ENCODE results near the gene RDH13. TPM values are rescaled to one million over a fixed set of nuclear protein-coding genes. Genes with fewer than 3 reads are reported as not detected.

Gene RDH13
- total RNA-seq, 1 donor, result 6.8 TPM

- H3K27me3 ChIP-seq (ENCODE audit: insufficient read depth, low read length), result no peaks in the 10 kb centered on the region
- H3K4me3 ChIP-seq (ENCODE audit: low read length), result no peak overlapping the region
- H3K9me3 ChIP-seq (ENCODE audit: low read depth, low read length), result no peaks in the 10 kb centered on the region
- peaks cover 11% of the 10 kb centered on the region for H3K4me1 ChIP-seq (ENCODE audit: insufficient read depth, low read length)
Measured at GRCh38 chr19:55096061-55096701, 33.2 kb upstream of the RDH13 start.

DNA sequence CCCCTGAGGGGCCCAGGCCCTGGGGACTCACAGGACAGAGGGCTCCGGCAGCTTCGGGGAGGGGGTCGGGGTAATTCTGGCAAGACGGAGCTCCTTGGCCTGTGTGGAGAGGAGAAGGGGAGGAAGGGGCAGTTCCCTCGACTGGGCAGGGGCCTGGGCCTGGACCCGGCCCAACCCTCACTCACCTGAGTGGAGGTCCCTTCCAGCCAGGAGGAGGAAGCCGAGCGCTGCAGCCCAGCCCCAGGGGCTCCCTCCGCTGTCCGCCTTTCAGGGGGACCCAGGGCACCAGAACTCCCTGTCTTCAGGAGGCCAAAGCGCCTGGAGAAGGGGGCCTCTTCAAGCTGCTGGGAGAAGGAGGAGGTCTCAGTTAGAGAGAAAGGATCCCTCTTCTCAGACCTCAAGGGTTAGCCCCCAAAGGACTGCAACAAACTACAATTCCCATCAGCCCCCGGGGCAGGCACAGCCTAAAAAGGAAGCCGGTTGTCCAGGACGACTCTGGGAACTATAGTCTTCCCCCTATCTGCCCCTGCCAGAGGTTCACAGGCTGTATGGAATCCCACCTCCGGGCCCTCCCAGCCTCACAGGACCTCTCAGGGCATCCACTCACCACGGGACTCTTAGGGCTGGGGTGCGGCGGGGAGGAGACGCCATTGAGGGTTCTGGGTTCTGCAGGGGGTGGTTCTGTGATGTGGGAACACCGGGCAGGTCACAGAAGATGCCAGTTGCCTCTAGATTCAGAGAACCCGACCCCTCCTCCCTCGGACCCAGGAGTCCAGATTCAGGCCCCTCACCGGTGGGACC is 32.5 kb upstream of the RDH13 start:
- no peaks in the 10 kb centered on the region for H3K9me3 ChIP-seq (ENCODE audit: low read depth, low read length)
- peaks cover 11% of the 10 kb centered on the region for H3K4me1 ChIP-seq (ENCODE audit: insufficient read depth, low read length)
- no peak overlapping the region for H3K4me3 ChIP-seq (ENCODE audit: low read length)
- H3K27me3 ChIP-seq (ENCODE audit: insufficient read depth, low read length), result no peaks in the 10 kb centered on the region

GRCh38 chr19:55094456-55095259 is 31.7 kb upstream of the RDH13 start:
- Histone ChIP-seq H3K4me3 (ENCODE audit: low read length) (no peak overlapping the region), H3K4me1 (ENCODE audit: insufficient read depth, low read length) (peaks cover 11% of the 10 kb centered on the region), H3K27me3 (ENCODE audit: insufficient read depth, low read length) (no peaks in the 10 kb centered on the region), H3K9me3 (ENCODE audit: low read depth, low read length) (no peaks in the 10 kb centered on the region)

DNA sequence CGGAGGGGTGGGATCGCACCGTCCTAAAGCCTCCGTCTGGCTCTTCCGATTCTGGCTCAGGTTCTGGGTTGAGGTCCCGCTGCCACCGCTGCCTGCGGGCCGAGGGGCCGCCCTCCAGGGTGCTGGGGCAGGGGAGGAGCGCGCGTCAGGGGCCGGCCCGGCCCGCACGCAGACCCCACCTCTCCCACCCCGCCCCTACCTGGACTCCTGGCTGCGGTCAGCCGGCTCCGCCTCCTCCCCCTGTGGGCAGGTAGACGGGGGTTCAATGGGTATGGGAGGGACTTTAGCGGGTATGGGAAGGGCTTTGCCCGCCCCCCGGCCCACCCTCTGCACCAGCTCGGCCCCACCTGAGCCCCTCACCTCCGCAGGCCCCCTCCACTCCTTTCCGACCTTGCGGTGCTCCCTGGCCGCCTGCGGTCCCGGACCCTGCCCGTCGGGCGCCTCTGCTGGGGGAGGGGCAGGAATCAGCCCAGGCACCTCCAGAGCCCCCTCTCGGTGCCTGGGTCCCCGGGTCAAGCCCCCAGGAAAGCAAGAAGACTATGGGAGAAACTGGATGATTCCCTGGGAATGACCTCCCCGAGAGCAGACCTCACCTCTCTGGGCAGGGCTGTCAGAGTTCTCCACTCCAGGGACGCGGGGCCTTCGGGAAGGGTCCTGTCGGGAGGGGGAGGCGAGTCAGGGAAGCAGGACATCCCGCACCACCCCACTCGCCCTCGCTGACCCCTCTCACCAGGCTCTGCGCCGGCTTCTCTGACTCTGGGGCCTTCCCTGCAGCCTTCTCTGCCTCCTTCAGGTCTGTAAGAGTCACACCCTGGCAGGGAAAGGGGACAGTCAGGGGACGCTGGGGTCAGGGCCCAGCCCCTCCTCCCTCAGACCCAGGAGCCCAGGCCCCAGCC is 29.7 kb upstream of the RDH13 start:
- Histone ChIP-seq H3K9me3 (ENCODE audit: low read depth, low read length) (no peaks in the 10 kb centered on the region), H3K4me3 (ENCODE audit: low read length) (no peak overlapping the region), H3K27me3 (ENCODE audit: insufficient read depth, low read length) (peaks cover 8% of the 10 kb centered on the region), H3K4me1 (ENCODE audit: insufficient read depth, low read length) (peaks cover 8% of the 10 kb centered on the region)

DNA sequence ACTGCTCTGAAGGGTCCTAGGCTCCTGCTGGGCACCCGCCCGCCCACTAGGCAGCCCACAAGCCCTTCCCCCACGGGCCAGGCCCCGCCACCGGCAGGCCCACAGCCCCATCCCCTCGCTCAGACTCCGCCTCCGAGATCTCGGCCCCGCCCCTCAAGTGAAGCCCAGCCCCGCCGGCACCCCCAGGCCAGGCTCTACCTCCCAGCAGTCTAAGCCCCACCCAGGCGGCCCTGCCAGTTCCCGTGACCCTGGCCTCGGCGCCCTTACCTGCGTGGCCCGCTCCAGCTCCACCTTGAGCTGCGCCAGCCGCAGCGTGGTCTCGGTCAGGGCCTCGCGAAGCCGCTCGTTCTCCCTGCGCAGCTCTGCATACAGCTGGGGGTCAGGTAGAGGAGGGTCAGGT is 29.0 kb upstream of the RDH13 start:
- Histone ChIP-seq H3K4me1 (ENCODE audit: insufficient read depth, low read length) (peaks cover 16% of the 10 kb centered on the region), H3K9me3 (ENCODE audit: low read depth, low read length) (no peaks in the 10 kb centered on the region), H3K27me3 (ENCODE audit: insufficient read depth, low read length) (peaks cover 15% of the 10 kb centered on the region), H3K4me3 (ENCODE audit: low read length) (no peak overlapping the region)

GRCh38 chr19:55091126-55091910 is 28.4 kb upstream of the RDH13 start:
- no peak overlapping the region for H3K4me3 ChIP-seq (ENCODE audit: low read length)
- no peaks in the 10 kb centered on the region for H3K9me3 ChIP-seq (ENCODE audit: low read depth, low read length)
- peaks cover 20% of the 10 kb centered on the region for H3K4me1 ChIP-seq (ENCODE audit: insufficient read depth, low read length)
- peaks cover 19% of the 10 kb centered on the region for H3K27me3 ChIP-seq (ENCODE audit: insufficient read depth, low read length)

GRCh38 chr19:55090564-55090963 is 27.6 kb upstream of the RDH13 start:
- no peaks in the 10 kb centered on the region for H3K9me3 ChIP-seq (ENCODE audit: low read depth, low read length)
- H3K4me1 ChIP-seq (ENCODE audit: insufficient read depth, low read length), result peaks cover 20% of the 10 kb centered on the region
- H3K4me3 ChIP-seq (ENCODE audit: low read length), result no peak overlapping the region
- H3K27me3 ChIP-seq (ENCODE audit: insufficient read depth, low read length), result peaks cover 26% of the 10 kb centered on the region

DNA sequence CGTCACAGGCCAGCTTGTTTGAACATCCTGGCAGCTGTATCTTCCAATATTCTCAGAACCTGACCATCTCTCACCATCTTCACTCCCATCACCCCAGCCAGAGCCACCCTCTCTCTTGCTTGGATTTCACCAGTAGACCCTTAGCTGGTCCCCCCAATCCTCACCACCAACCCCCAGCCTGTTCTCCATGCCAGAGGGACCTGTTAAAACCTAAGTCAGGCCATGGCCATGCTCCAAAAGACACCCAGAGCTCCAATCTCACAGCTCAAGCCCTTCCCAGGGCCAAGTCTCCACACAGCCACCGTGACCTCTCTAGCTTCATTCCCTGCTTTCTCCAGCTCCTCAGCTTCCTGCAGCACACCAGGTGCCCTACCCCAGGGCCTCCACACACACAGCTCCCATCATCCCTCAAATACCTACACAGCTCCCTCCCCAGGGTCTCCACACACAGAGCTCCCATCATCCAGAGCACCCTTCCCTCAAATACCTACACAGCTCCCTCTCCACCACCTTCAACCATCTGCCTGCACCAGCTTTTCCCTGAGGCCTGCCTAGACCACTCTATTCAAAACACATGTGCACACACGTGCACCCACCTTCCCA is 26.5 kb upstream of the RDH13 start:
- peaks cover 20% of the 10 kb centered on the region for H3K4me1 ChIP-seq (ENCODE audit: insufficient read depth, low read length)
- peaks cover 32% of the 10 kb centered on the region for H3K27me3 ChIP-seq (ENCODE audit: insufficient read depth, low read length)
- H3K9me3 ChIP-seq (ENCODE audit: low read depth, low read length), result no peaks in the 10 kb centered on the region
- H3K4me3 ChIP-seq (ENCODE audit: low read length), result no peak overlapping the region

GRCh38 chr19:55088543-55089341 is 25.8 kb upstream of the RDH13 start:
- Histone ChIP-seq H3K4me1 (ENCODE audit: insufficient read depth, low read length) (peaks cover 20% of the 10 kb centered on the region), H3K4me3 (ENCODE audit: low read length) (no peak overlapping the region), H3K27me3 (ENCODE audit: insufficient read depth, low read length) (peaks cover 39% of the 10 kb centered on the region), H3K9me3 (ENCODE audit: low read depth, low read length) (no peaks in the 10 kb centered on the region)

DNA sequence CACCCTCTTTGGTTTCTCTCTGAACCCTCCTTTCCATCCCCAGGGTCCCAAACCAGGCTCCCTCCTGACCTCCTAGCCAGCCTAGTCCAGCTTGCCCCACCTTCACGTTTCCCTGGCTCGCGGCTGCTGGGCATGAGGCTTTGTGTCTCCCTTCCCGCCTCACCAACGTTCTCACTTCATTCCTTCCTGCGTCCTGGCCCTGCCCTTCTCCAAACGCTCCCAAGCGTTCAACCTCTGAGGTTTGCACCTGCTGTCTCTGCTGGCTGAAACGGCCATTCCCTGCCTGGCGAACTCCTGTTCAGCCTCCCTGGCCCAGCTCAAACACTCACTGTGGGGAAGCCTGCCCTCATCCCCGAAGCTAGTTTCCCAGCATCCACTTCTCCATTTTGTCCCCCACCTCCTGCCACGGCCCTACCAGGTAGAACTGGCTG is 25.1 kb upstream of the RDH13 start:
- H3K4me1 ChIP-seq (ENCODE audit: insufficient read depth, low read length), result peaks cover 20% of the 10 kb centered on the region
- peaks cover 43% of the 10 kb centered on the region for H3K27me3 ChIP-seq (ENCODE audit: insufficient read depth, low read length)
- H3K4me3 ChIP-seq (ENCODE audit: low read length), result no peak overlapping the region
- no peaks in the 10 kb centered on the region for H3K9me3 ChIP-seq (ENCODE audit: low read depth, low read length)

- no peak overlapping the region for H3K4me3 ChIP-seq (ENCODE audit: low read length)
Measured at GRCh38 chr19:55087542-55087901, 24.6 kb upstream of the RDH13 start.

DNA sequence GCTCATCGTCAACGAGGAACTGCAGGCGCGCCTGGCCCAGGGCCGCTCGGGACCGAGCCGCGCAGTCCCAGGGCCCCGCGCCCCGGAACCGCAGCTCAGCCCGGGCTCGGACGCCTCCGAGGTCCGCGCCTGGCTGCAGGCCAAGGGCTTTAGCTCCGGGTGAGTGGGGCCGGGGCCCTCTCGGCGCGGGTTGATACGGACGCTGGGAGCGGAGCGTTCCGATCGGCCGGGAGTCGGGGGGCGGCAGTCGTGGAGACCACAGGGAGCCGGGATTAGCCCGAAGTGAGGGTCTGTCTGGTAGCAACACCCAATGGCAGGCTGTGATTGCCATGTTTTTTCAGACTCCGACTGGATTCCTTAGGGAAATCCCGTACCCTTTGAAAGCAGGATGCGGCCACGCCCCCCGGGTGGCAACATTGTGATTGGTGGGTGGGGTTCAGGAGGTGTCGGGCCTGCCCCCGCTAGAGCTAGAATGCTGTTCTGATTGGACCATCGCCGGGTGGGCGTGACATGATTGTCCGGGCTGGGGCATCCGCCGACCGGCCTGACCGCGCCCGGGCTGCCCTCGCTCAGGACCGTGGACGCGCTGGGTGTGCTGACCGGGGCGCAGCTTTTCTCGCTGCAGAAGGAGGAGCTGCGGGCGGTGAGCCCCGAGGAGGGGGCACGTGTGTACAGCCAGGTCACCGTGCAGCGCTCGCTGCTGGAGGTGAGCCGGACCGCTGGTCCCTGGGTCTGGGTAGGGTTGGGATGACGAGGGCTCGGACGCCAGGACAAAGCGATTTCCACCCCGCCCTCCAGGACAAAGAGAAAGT is 24.0 kb upstream of the RDH13 start:
- Histone ChIP-seq H3K27me3 (ENCODE audit: insufficient read depth, low read length) (peaks cover 52% of the 10 kb centered on the region), H3K4me1 (ENCODE audit: insufficient read depth, low read length) (peaks cover 27% of the 10 kb centered on the region), H3K4me3 (ENCODE audit: low read length) (no peak overlapping the region), H3K9me3 (ENCODE audit: low read depth, low read length) (no peaks in the 10 kb centered on the region)

More at GRCh38 chr19:55087542-55087901, 24.6 kb upstream of the RDH13 start:
- H3K4me1 ChIP-seq (ENCODE audit: insufficient read depth, low read length), result peaks cover 21% of the 10 kb centered on the region
- no peaks in the 10 kb centered on the region for H3K9me3 ChIP-seq (ENCODE audit: low read depth, low read length)
- H3K27me3 ChIP-seq (ENCODE audit: insufficient read depth, low read length), result peaks cover 46% of the 10 kb centered on the region
